ENCODE data around the gene CHST15. TPM values are rescaled to one million over a fixed set of nuclear protein-coding genes. Genes with fewer than 3 reads are reported as not detected.
A peak's percentile ranks its signal among the peaks of the same experiment; 100 is the strongest.

CHST15 gene
- polyA plus RNA-seq, 1 donor from 2014 or later = 0.79 TPM

GRCh38 chr10:124126145-124126982 is 33.0 kb upstream of the CHST15 start:
- H3K4me3 ChIP-seq (ENCODE audit: low read length) = no peak overlapping the region
- no peaks in the 10 kb centered on the region for H3K36me3 ChIP-seq (ENCODE audit: insufficient read depth, low read length)
- no peak overlapping the region for H3K4me2 ChIP-seq (ENCODE audit: low read length)
- no peak overlapping the region for H3K27ac ChIP-seq (ENCODE audit: low read length)
- no peaks in the 10 kb centered on the region for H3F3A ChIP-seq (ENCODE audit: insufficient read depth, low read length, poor library complexity, severe bottlenecking)
- H3K79me2 ChIP-seq (replicated peaks; ENCODE audit: insufficient read depth, low read length) = no peaks in the 10 kb centered on the region
- H3K27me3 ChIP-seq (ENCODE audit: insufficient read depth, low read depth, low read length) = no peaks in the 10 kb centered on the region
- no peaks in the 10 kb centered on the region for H3K9me3 ChIP-seq (ENCODE audit: low read length)
- no peak overlapping the region for H3K9ac ChIP-seq (ENCODE audit: low read length)
- TF ChIP-seq REST (IDR thresholded peaks at IDR 0.05; ENCODE audit: borderline replicate concordance) = no peak
- TF ChIP-seq EP300 (conservative IDR thresholded peaks at IDR 0.05; ENCODE audit: poor library complexity, severe bottlenecking) = no peak
- no peak for TF ChIP-seq POLR2AphosphoS5 (IDR thresholded peaks at IDR 0.05)
- TF ChIP-seq SMC3 (conservative IDR thresholded peaks at IDR 0.05; ENCODE audit: poor library complexity) = no peak
- H2AFZ ChIP-seq (ENCODE audit: low read depth, low read length) = no peak overlapping the region
- H3K9me2 ChIP-seq (ENCODE audit: insufficient read depth, low read length) = no peaks in the 10 kb centered on the region
- no peaks in the 10 kb centered on the region for H4K20me1 ChIP-seq (ENCODE audit: insufficient read depth)

- no peak for TF ChIP-seq EZH2 (IDR thresholded peaks at IDR 0.05; ENCODE audit: borderline replicate concordance, insufficient read depth, low read length, poor library complexity, severe bottlenecking)
- TF ChIP-seq CTCF (IDR thresholded peaks at IDR 0.05; ENCODE audit: poor library complexity, severe bottlenecking) = peak; percentile 43
- H2AFZ ChIP-seq (ENCODE audit: low read depth, low read length) = no peak overlapping the region
- no peaks in the 10 kb centered on the region for H3K9me2 ChIP-seq (ENCODE audit: insufficient read depth, low read length)
- H4K20me1 ChIP-seq (ENCODE audit: insufficient read depth) = no peaks in the 10 kb centered on the region
- no peak overlapping the region for H3K4me2 ChIP-seq (ENCODE audit: low read length)
- no peaks in the 10 kb centered on the region for H3F3A ChIP-seq (ENCODE audit: insufficient read depth, low read length, poor library complexity, severe bottlenecking)
- no peaks in the 10 kb centered on the region for H3K79me2 ChIP-seq (replicated peaks; ENCODE audit: insufficient read depth, low read length)
- H3K4me3 ChIP-seq (ENCODE audit: low read length) = no peak overlapping the region
- no peak overlapping the region for H3K27ac ChIP-seq (ENCODE audit: low read length)
- no peaks in the 10 kb centered on the region for H3K36me3 ChIP-seq (ENCODE audit: insufficient read depth, low read length)
- no peak overlapping the region for H3K9ac ChIP-seq (ENCODE audit: low read length)
- H3K27me3 ChIP-seq (ENCODE audit: insufficient read depth, low read depth, low read length) = no peaks in the 10 kb centered on the region
- H3K9me3 ChIP-seq (ENCODE audit: low read length) = no peaks in the 10 kb centered on the region
Observed at GRCh38 chr10:124125305-124126116, 32.1 kb upstream of the CHST15 start.
